AG04450 (cell line): ENCODE results near the gene LAMC2. TPM values are rescaled to one million over a fixed set of nuclear protein-coding genes. Genes with fewer than 3 reads are reported as not detected.

Source experiments
- CTCF ChIA-PET: fragments of 300-600, 350-600 bp; formaldehyde crosslinking; extraction: SDS; loops from one replicate; lab custom pipeline; 2022; ENCODE audit warnings: antibody characterized with exemption, inconsistent platforms; lab: Charles Lee
- POLR2A ChIA-PET: fragments of 350-600 bp; formaldehyde crosslinking; extraction: SDS; loops from one replicate; lab custom pipeline; 2021; ENCODE audit warnings: antibody characterized with exemption, inconsistent platforms; lab: Yijun Ruan, JAX
- DNase-seq: peaks from one replicate; pipeline ENCODE4 v3.0.0-alpha.2; 2011; ENCODE audit warnings: low read depth, low spot score
- H3K27ac ChIP-seq: one replicate; pipeline ENCODE4 v1.5.1; 2012; ENCODE audit warnings: low read depth, low read length, control low read depth
- H3K27me3 ChIP-seq: one replicate; pipeline ENCODE4 v1.6.0; 2012; ENCODE audit warnings: low read length; ENCODE audit not compliant: control insufficient read depth, insufficient read depth
- H3K4me3 ChIP-seq: 2 replicates; pipeline ENCODE4 v1.5.1; 2011; ENCODE audit warnings: mild to moderate bottlenecking, low read depth, low read length, control low read depth
- H3K9me3 ChIP-seq: 2 replicates; pipeline ENCODE4 v1.5.1; 2012; ENCODE audit warnings: low read length; ENCODE audit not compliant: control insufficient read depth, insufficient read depth
- polyA plus RNA-seq: library from polyadenylated mRNA; depleted of rRNA; stranded (reverse); fragments of >200 nt; gene quantifications from 2 replicates; pipeline ENCODE4 v1.2.3, GENCODE V29; 2011
- TF ChIP-seq, protein P1 (sequence below): IDR thresholded peaks from 2 replicates; pipeline ENCODE4 v1.5.1; 2011; ENCODE audit warnings: low read depth, low read length, control low read depth, inconsistent platforms

LAMC2 gene
- polyA plus RNA-seq, 1 experiment = 1.6 TPM

DNA sequence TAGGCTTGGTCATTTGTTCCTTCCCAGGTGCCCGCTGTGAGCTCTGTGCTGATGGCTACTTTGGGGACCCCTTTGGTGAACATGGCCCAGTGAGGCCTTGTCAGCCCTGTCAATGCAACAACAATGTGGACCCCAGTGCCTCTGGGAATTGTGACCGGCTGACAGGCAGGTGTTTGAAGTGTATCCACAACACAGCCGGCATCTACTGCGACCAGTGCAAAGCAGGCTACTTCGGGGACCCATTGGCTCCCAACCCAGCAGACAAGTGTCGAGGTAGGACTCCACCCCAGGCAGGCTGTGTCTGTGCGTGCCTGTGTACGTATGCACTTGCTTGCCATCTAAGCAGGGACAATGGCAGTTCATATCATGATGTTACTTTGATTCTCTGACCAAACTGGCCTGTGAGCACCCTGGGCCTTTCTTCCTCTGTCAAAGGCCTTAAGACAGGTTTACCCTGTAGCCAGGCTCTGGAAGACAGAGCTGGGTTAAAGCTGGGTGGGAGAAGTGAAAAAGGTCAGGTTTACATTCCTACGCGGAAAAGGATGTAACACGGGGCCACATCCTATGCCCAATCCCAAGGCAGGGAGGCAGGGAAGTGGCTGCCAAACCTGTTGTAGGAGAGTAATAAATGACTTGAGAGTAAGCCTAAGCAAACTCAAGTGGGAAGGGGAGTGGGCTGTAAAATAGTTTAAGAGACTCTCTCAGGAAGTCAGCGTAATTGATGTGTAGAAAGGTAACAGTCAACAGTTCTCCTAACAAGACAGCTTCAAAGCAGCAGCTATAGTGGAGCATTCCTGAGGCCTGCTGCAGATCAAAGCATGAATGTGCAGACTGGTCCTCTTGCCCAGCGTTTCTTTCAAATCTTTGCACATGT lies 42.5 kb downstream of the LAMC2 start:
- POLR2A ChIA-PET = no interaction called here
- Histone ChIP-seq H3K9me3 (no peaks in the 10 kb centered on the region), H3K4me3 (no peak overlapping the region), H3K27ac (no peak overlapping the region), H3K27me3 (no peaks in the 10 kb centered on the region)
- TF ChIP-seq, protein P1, sequence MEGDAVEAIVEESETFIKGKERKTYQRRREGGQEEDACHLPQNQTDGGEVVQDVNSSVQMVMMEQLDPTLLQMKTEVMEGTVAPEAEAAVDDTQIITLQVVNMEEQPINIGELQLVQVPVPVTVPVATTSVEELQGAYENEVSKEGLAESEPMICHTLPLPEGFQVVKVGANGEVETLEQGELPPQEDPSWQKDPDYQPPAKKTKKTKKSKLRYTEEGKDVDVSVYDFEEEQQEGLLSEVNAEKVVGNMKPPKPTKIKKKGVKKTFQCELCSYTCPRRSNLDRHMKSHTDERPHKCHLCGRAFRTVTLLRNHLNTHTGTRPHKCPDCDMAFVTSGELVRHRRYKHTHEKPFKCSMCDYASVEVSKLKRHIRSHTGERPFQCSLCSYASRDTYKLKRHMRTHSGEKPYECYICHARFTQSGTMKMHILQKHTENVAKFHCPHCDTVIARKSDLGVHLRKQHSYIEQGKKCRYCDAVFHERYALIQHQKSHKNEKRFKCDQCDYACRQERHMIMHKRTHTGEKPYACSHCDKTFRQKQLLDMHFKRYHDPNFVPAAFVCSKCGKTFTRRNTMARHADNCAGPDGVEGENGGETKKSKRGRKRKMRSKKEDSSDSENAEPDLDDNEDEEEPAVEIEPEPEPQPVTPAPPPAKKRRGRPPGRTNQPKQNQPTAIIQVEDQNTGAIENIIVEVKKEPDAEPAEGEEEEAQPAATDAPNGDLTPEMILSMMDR = no peak
- DNase-seq = no peak
- CTCF ChIA-PET = interaction anchor here (0.5 to 2.5 kb wide), 14 partner anchors 9 to 268 kb away, joined by 3 to 16 read pairs (median 4); no protein-coding TSS in a partner anchor

DNA sequence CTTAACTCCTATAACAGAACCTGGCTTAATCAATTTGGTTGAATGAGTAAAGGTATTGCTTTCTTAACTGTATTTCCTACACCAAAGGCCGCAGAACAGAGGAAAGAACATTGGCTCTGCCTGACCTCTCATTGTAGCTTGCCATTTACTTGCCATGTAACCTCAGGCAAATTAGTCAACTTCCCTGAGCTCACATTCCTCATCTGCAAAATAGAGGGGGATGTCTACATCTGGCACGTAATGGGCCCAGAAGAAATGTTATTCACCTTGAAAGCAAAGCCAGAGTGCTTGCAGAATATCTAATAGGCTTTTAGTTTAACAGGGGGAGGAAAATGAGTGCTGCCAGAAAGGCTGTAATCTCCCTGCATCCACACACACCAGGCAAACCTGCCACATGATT lies 44.3 kb downstream of the LAMC2 start:
- POLR2A ChIA-PET = no interaction called here
- Histone ChIP-seq H3K4me3 (no peak overlapping the region), H3K27ac (no peak overlapping the region), H3K27me3 (no peaks in the 10 kb centered on the region), H3K9me3 (no peaks in the 10 kb centered on the region)
- CTCF ChIA-PET = interaction anchor here (1.1 kb wide), 2 partner anchors 17 to 268 kb away, joined by 3 to 4 read pairs; no protein-coding TSS in a partner anchor
- TF ChIP-seq, protein P1 = no peak
- no peak for DNase-seq

DNA sequence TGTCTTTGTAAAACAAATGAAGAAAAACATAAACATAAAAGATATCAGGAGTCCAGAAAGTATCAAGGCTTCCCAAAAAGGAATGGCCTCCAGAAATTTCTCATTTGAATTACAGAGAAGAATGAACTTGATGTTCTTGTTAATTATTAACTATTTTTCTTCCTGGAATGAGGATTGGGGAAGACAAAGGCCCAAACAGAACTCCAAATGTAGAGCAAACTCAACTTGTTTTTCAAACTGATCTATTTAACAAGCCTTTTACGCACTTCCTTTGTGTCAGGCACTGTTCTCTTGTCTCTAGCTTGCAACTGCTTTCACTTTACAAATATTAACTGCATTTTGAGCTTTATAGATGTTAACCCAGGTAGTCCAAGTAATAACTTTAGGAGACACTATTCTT lies 45.5 kb downstream of the LAMC2 start:
- TF ChIP-seq, protein P1 = no peak
- Histone ChIP-seq H3K27ac (no peak overlapping the region), H3K9me3 (no peaks in the 10 kb centered on the region), H3K27me3 (no peaks in the 10 kb centered on the region), H3K4me3 (no peak overlapping the region)
- no peak for DNase-seq
- POLR2A ChIA-PET = no interaction called here
- CTCF ChIA-PET = interaction anchor here (0.8 to 1.1 kb wide), 2 partner anchors 9 to 16 kb away, joined by 3 to 4 read pairs; no protein-coding TSS in a partner anchor

DNA sequence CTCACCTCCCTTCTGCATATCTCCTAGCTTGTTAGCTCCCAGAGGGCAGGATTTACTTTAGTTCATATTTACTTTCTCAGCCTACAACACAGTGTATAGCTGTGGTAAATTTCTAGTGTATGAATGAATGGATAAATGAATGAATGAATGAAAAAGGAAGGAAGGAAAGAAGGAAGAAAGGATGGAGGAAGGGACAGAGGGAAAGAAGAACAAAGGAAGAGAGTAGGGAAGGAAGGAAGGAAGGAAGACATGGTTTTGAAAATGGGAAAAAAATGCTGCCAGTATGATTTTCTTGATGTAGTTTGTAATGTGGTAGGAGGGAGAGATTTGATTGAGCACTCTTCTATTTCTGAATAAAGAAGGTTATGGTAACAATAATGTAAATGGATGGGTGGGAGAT lies 47.0 kb downstream of the LAMC2 start:
- H3K27me3 ChIP-seq = no peaks in the 10 kb centered on the region
- no peak overlapping the region for H3K4me3 ChIP-seq
- POLR2A ChIA-PET = no interaction called here
- no peak for DNase-seq
- CTCF ChIA-PET = interaction anchor here (0.5 to 0.6 kb wide), 2 partner anchors 30 to 40 kb away, joined by 3 to 7 read pairs; no protein-coding TSS in a partner anchor
- TF ChIP-seq, protein P1 = no peak
- H3K27ac ChIP-seq = no peak overlapping the region
- H3K9me3 ChIP-seq = no peaks in the 10 kb centered on the region
